Keratinocyte (primary cell): ENCODE data around the gene HNRNPH3. TPM values are rescaled to one million over a fixed set of nuclear protein-coding genes. Genes with fewer than 3 reads are reported as not detected.

Source experiments
- DNase-seq: peaks from one replicate; pipeline ENCODE4 v3.0.0-alpha.2; 2011; ENCODE audit warnings: low read depth, missing footprints, low spot score
- FAIRE-seq: peaks from 2 replicates; lab custom pipeline; 2011; peaks lifted over from hg19 to GRCh38; lab: Jason Lieb, UNC
- H2AFZ ChIP-seq: 2 replicates; pipeline ENCODE4 v1.6.0; 2012; ENCODE audit warnings: low read length, control low read depth, inconsistent platforms; ENCODE audit not compliant: control insufficient read depth
- H3K27ac ChIP-seq: 2 replicates; pipeline ENCODE4 v1.5.1; 2011; ENCODE audit warnings: low read length; ENCODE audit not compliant: control insufficient read depth, insufficient read depth
- H3K27me3 ChIP-seq: 3 replicates; pipeline ENCODE4 v1.6.0; 2011; ENCODE audit warnings: low read length; ENCODE audit not compliant: control insufficient read depth, insufficient read depth; ENCODE audit errors: extremely low read depth
- H3K36me3 ChIP-seq, 2 experiments: 2 replicates in 1 of 2; 3 replicates in 1 of 2; pipeline ENCODE4 v1.5.1; 2011; ENCODE audit warnings: low read length in 2 of 2, mild to moderate bottlenecking in 1 of 2; ENCODE audit not compliant: control insufficient read depth in 2 of 2, insufficient read depth in 2 of 2; ENCODE audit errors: extremely low read depth in 1 of 2
- H3K4me1 ChIP-seq: 3 replicates; pipeline ENCODE4 v1.5.1; 2011; ENCODE audit warnings: low read length; ENCODE audit not compliant: control insufficient read depth, insufficient read depth; ENCODE audit errors: extremely low read depth
- H3K4me2 ChIP-seq: 3 replicates; pipeline ENCODE4 v1.6.0; 2011; ENCODE audit warnings: low read depth, low read length; ENCODE audit not compliant: control insufficient read depth, insufficient read depth; ENCODE audit errors: extremely low read depth
- H3K4me3 ChIP-seq, 3 experiments: fragments of 200-600 bp in 1 of 3; sonication (generic) in 1 of 3; 2 replicates in 2 of 3; 3 replicates in 1 of 3; pipeline ENCODE4 v1.5.1; 2011 to 2016; ENCODE audit warnings: low read length in 3 of 3, mild to moderate bottlenecking in 3 of 3, control low read depth in 2 of 3, inconsistent platforms in 1 of 3, low read depth in 1 of 3, mixed read lengths in 1 of 3, mixed run types in 1 of 3, moderate library complexity in 1 of 3; ENCODE audit not compliant: control insufficient read depth in 2 of 3, insufficient read depth in 2 of 3; ENCODE audit errors: extremely low read depth in 1 of 3
- H3K79me2 ChIP-seq: 2 replicates; pipeline ENCODE4 v1.6.0; 2012; ENCODE audit warnings: low read length; ENCODE audit not compliant: control insufficient read depth, insufficient read depth
- H3K9ac ChIP-seq: 3 replicates; pipeline ENCODE4 v1.6.0; 2011; ENCODE audit warnings: low read length; ENCODE audit not compliant: control insufficient read depth, insufficient read depth; ENCODE audit errors: extremely low read depth
- H3K9me1 ChIP-seq: 3 replicates; pipeline ENCODE4 v1.6.0; 2011; ENCODE audit warnings: low read length; ENCODE audit not compliant: control insufficient read depth, insufficient read depth; ENCODE audit errors: extremely low read depth
- H3K9me3 ChIP-seq: 2 replicates; pipeline ENCODE4 v1.5.1; 2012; ENCODE audit warnings: low read depth, low read length; ENCODE audit not compliant: control insufficient read depth
- H4K20me1 ChIP-seq: 3 replicates; pipeline ENCODE4 v1.6.0; 2011; ENCODE audit warnings: low read length; ENCODE audit not compliant: control insufficient read depth, insufficient read depth; ENCODE audit errors: extremely low read depth
- CTCF ChIP-seq, 3 experiments: IDR thresholded peaks in 1 of 3; conservative IDR thresholded peaks in 1 of 3; optimal IDR thresholded peaks in 1 of 3; 2 replicates in 2 of 3; 3 replicates in 1 of 3; pipeline versions ENCODE3 to v1.5.1; 2011; ENCODE audit warnings: low read length in 3 of 3, mild to moderate bottlenecking in 3 of 3, moderate library complexity in 2 of 3, control low read depth in 1 of 3, inconsistent platforms in 1 of 3; ENCODE audit not compliant: insufficient read depth in 2 of 3; ENCODE audit errors: extremely low read depth in 1 of 3
- EZH2 ChIP-seq: IDR thresholded peaks from one replicate; pipeline ENCODE4 v1.6.1; 2012; ENCODE audit warnings: inconsistent platforms, mild to moderate bottlenecking, low read length, moderate library complexity
- dilution Hi-C: fragments of 300-500 bp; cut with MboI; formaldehyde crosslinking; loops from one replicate; pipeline ENCODE4 v1.7.0; 2020; ENCODE audit warnings: low sequenced_read_pairs; ENCODE audit not compliant: extremely low pct_ligation_motif_present
- polyA plus RNA-seq, 5 experiments: library from polyadenylated mRNA; depleted of rRNA in 3 of 5; stranded (reverse) in 3 of 5; stranded (forward) in 1 of 5; unstranded in 1 of 5; fragments of >200 nt; gene quantifications; 1 replicate in 1 of 5; 2 replicates in 3 of 5; 3 replicates in 1 of 5; pipeline versions ENCODE4 v1.2.1 to v1.2.3, GENCODE V29; 2011 to 2012; ENCODE audit warnings: missing spikeins in 2 of 5, low read depth in 1 of 5, low replicate concordance in 1 of 5

The HNRNPH3 gene
- polyA plus RNA-seq, 1 donor (not counting 4 experiments of a cell fraction or from before 2014, with no cell fraction given) = 108 TPM

GRCh38 chr10:68327889-68328786 is 3.7 kb upstream of the HNRNPH3 start:
- Histone ChIP-seq H3K27me3 (no peaks in the 10 kb centered on the region), H3K36me3 (no peaks in the 10 kb centered on the region), H3K4me1 (peaks cover 31% of the 10 kb centered on the region), H3K9me3 (no peaks in the 10 kb centered on the region), H3K4me2 (peak overlapping the region; percentile 71), H3K79me2 (peaks cover 13% of the 10 kb centered on the region), H3K9ac (peak overlapping the region; percentile 41), H3K4me3 (peak overlapping the region in 2 of 3 experiments; percentile 16 to 47), H3K9me1 (no peaks in the 10 kb centered on the region), H4K20me1 (peaks cover under 1% of the 10 kb centered on the region), H3K27ac (peak overlapping the region; percentile 76), H2AFZ (peak overlapping the region; percentile 85)
- no peak for FAIRE-seq
- no peak for DNase-seq
- dilution Hi-C loops = no loop called here
- TF ChIP-seq CTCF (optimal IDR thresholded peaks at IDR 0.05 in 1 of 3, IDR thresholded peaks at IDR 0.05 in 1 of 3, conservative IDR thresholded peaks at IDR 0.05 in 1 of 3; ENCODE audit: extremely low read depth in 1 of 3, insufficient read depth in 2 of 3, low read length in 3 of 3) (no peak), EZH2 (no peak)

DNA sequence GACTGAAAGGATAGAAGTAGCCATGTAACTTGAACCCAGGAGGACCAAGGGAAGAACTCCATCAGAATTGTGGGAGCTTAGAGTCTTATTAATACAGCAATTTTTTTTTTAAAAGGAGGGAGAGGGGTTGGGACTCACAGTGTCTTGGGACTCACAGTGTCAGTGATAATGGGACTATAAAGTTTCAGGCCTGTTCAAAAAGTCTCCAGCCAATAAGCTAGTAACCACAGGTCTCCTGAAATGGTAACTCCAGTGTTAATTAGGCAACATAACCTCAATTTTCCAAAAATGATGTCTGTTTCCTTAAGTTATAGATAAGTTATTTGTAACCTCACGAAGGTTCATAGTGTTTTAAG is 2.4 kb upstream of the HNRNPH3 start:
- Histone ChIP-seq H3K36me3 (no peaks in the 10 kb centered on the region), H3K4me2 (no peak overlapping the region), H3K79me2 (peaks cover 26% of the 10 kb centered on the region), H3K9me1 (no peaks in the 10 kb centered on the region), H3K9ac (no peak overlapping the region), H3K4me3 (no peak overlapping the region), H4K20me1 (peaks cover 13% of the 10 kb centered on the region), H3K9me3 (no peaks in the 10 kb centered on the region), H3K4me1 (peaks cover 31% of the 10 kb centered on the region), H2AFZ (peak overlapping the region; percentile 53), H3K27me3 (no peaks in the 10 kb centered on the region), H3K27ac (peak overlapping the region; percentile 76)
- TF ChIP-seq CTCF (optimal IDR thresholded peaks at IDR 0.05 in 1 of 3, IDR thresholded peaks at IDR 0.05 in 1 of 3, conservative IDR thresholded peaks at IDR 0.05 in 1 of 3; ENCODE audit: extremely low read depth in 1 of 3, insufficient read depth in 2 of 3, low read length in 3 of 3) = no peak
- TF ChIP-seq EZH2 = no peak
- no peak for DNase-seq
- no peak for FAIRE-seq
- dilution Hi-C loops = no loop called here
